HL-60 (cell line): Measurements from ENCODE around the gene KCNK16.

ENCODE experiments used
- DNase-seq, 2 experiments: peaks; one replicate each; pipeline ENCODE4 v3.0.0-alpha.2; 2010 to 2020; ENCODE audit warnings: low read depth in 1 of 2, low spot score in 1 of 2
- H3K27ac ChIP-seq: fragments of 250-450 bp; sonication (Bioruptor Pico); replicated peaks from 2 replicates; pipeline ENCODE4 v1.5.1; 2020; ENCODE audit warnings: mild to moderate bottlenecking, moderate library complexity
- H3K27me3 ChIP-seq: fragments of 250-450 bp; sonication (Bioruptor Pico); 2 replicates; pipeline ENCODE4 v1.5.1; 2021; ENCODE audit warnings: mild to moderate bottlenecking, moderate library complexity; ENCODE audit not compliant: insufficient read depth, poor library complexity, severe bottlenecking
- H3K4me3 ChIP-seq: replicated peaks from 2 replicates; pipeline ENCODE4 v1.5.1; 2011; ENCODE audit warnings: mild to moderate bottlenecking, control low read depth, low read length; ENCODE audit not compliant: insufficient read depth
- CTCF ChIP-seq: IDR thresholded peaks from one replicate; pipeline ENCODE4 v1.5.1; 2011; ENCODE audit warnings: low read length, control low read depth, inconsistent platforms; ENCODE audit not compliant: insufficient read depth
- GABPA ChIP-seq: IDR thresholded peaks from 2 replicates; pipeline ENCODE4 v1.6.1; 2012; ENCODE audit warnings: low read depth
- POLR2AphosphoS5 ChIP-seq: IDR thresholded peaks from 2 replicates; pipeline ENCODE4 v1.6.1; 2012; ENCODE audit warnings: low read depth
- REST ChIP-seq: IDR thresholded peaks from 2 replicates; pipeline ENCODE4 v1.6.1; 2012; ENCODE audit warnings: low read depth; ENCODE audit not compliant: insufficient replicate concordance
- SPI1 ChIP-seq: IDR thresholded peaks from 2 replicates; pipeline ENCODE4 v1.6.1; 2012; ENCODE audit warnings: low read depth, mild to moderate bottlenecking, borderline replicate concordance

Gene KCNK16

GRCh38 chr6:39347206-39347605 lies 24.7 kb upstream of the KCNK16 start:
- TF ChIP-seq POLR2AphosphoS5 (no peak), SPI1 (no peak), GABPA (no peak), REST (no peak), CTCF (no peak)
- Histone ChIP-seq H3K27me3 (no peaks in the 10 kb centered on the region), H3K27ac (no peak overlapping the region), H3K4me3 (no peak overlapping the region)
- no peak for DNase-seq

GRCh38 chr6:39344821-39345280 lies 22.3 kb upstream of the KCNK16 start:
- no peak overlapping the region for H3K4me3 ChIP-seq
- TF ChIP-seq SPI1 (no peak), POLR2AphosphoS5 (no peak), GABPA (no peak), REST (no peak), CTCF (no peak)

GRCh38 chr6:39343396-39343870 lies 20.9 kb upstream of the KCNK16 start:
- DNase-seq: no peak
- no peak for TF ChIP-seq REST
- no peak for TF ChIP-seq POLR2AphosphoS5
- no peak for TF ChIP-seq SPI1
- no peak for TF ChIP-seq GABPA
- TF ChIP-seq CTCF: no peak

More at GRCh38 chr6:39344821-39345280, 22.3 kb upstream of the KCNK16 start:
- DNase-seq: no peak
- Histone ChIP-seq H3K27ac (no peak overlapping the region), H3K27me3 (no peaks in the 10 kb centered on the region)

More at GRCh38 chr6:39343396-39343870, 20.9 kb upstream of the KCNK16 start:
- H3K27ac ChIP-seq: no peak overlapping the region
- H3K27me3 ChIP-seq: no peaks in the 10 kb centered on the region
- H3K4me3 ChIP-seq: no peak overlapping the region
